RKO (cell line): ENCODE measurements around the gene OCEL1.
"Not testable (repeated sequence)": the region's sequence is repeated elsewhere in the genome, so short reads cannot be mapped to it uniquely, and the experiment has no call there.

Experiments used
- DNase-seq: peaks from one replicate; pipeline ENCODE4 v3.0.0-alpha.2; 2016; ENCODE audit warnings: low spot score

OCEL1 gene

DNA sequence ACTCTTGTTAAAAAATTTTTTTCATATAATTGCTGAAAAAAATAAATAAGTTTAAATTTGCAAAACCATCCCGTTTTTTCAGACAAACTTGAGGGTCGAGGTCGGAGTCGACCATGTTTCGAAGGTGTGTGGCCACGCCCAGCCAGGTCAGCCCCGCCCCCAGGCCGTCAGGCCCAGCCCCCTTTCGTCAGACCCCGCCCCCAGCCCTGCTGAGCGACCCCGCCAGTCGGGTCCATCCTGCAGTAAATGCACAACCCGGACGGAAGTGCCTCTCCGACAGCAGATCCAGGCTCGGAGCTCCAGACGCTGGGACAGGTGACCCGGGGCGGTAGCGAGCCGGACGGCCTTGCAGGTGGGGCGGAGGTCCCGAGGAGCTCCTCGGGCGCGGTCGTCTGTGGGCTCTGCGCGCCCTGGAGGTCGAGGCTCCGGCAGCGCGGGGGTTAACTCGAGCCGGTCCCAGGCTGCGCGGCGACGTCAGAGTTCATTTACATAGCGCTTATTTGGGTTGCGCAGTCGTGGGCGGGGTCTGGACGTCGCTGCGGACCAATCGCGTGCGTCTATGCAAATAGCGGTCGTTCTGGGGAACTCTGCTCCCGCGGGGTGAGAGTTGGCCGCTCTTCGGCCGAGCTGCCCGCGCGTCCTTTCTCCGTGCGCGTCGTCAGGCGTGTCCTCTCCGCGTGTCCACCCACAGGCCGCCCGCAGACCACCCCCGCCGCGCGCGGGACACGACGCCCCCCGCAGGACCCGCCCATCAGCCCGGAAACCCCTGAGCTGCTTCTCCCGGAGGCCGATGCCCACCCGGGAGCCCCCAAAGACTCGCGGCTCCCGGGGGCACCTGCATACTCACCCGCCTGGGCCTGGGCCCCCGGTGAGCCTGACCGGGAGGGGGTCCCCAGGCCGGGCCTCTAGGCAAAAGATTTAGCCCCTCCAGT is at the start of gene OCEL1:
OCEL1 (plus strand) TSS at position 225 of the 932 bp plus-strand sequence; CDS start at position 247, 22 bp downstream.
- peak; percentile 98 for DNase-seq

GRCh38 chr19:17178291-17178690 is 47.7 kb upstream of the OCEL1 start:
- DNase-seq, result no peak

GRCh38 chr19:17180997-17181702 is 44.9 kb upstream of the OCEL1 start:
- no peak for DNase-seq

- no peak for DNase-seq
These were observed 42.7 kb upstream of the OCEL1 start for GRCh38 chr19:17183271-17183761.

GRCh38 chr19:17183858-17184321 is 42.1 kb upstream of the OCEL1 start:
- no peak for DNase-seq

- DNase-seq, result no peak
These were observed 41.6 kb upstream of the OCEL1 start for GRCh38 chr19:17184371-17184841.

DNA sequence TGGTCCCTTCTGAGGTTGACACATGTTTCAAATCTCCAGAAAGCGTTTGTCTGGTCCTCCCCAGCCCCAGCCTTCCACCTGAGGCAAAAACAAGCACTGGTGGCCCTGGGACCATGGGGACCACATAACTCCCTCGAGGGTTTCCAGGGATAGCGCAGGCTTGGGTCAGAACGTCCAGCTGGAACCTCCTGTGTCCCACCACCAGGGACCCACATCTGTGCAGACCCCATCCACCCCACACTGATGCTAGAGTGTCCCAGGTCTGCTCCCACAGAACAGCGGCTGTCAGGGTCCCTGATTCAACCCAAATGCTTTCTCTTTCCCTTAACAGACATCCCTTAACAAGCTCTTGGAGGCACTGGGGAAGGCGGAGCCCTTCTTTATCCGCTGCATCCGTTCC is 40.4 kb upstream of the OCEL1 start:
- no peak for DNase-seq

- not testable (repeated sequence) for DNase-seq
These were observed 34.3 kb upstream of the OCEL1 start for GRCh38 chr19:17191736-17192135.

DNA sequence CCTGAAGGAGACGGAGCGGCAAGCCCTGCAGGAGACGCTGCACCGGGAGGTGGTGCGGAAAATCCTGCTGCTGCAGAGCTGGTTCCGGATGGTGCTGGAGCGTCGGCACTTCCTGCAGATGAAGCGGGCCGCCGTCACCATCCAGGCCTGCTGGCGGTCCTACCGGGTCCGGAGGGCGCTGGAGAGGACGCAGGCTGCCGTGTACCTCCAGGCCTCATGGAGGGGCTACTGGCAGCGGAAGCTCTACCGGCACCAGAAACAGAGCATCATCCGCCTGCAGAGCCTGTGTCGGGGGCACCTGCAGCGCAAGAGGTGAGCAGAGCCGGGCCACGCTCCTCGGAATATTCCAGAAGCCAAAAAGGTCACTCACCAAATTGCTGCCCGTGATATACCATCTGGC is 33.3 kb upstream of the OCEL1 start:
- DNase-seq, result no peak

GRCh38 chr19:17194608-17195007 is 31.4 kb upstream of the OCEL1 start:
- no peak for DNase-seq

- DNase-seq, result no peak
These were observed 30.9 kb upstream of the OCEL1 start for GRCh38 chr19:17195106-17195505.

GRCh38 chr19:17196610-17197009 is 29.4 kb upstream of the OCEL1 start:
- no peak for DNase-seq

DNA sequence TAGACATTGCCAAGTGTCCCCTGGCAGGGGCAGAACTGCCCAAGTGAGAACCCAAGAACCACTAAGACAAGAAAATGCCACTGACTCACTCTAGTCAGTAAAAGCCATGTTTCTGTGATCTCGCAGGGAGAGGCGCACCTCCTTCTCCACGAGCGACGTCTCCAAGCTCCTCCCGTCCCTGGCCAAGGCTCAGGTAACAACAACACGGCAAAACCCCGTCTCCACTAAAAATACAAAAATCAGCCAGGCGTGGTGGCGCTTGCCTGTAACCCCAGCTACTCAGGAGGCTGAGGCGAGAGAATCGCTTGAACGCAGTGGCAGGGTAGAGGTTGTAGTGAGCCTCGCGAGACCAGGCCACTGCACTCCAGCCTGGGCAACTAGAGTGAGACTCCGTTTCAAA is 28.4 kb upstream of the OCEL1 start:
- DNase-seq, result no peak

GRCh38 chr19:17200408-17201079 is 25.5 kb upstream of the OCEL1 start:
- DNase-seq, result no peak

- DNase-seq, result no peak
These were observed 23.8 kb upstream of the OCEL1 start for GRCh38 chr19:17202249-17202648.

DNA sequence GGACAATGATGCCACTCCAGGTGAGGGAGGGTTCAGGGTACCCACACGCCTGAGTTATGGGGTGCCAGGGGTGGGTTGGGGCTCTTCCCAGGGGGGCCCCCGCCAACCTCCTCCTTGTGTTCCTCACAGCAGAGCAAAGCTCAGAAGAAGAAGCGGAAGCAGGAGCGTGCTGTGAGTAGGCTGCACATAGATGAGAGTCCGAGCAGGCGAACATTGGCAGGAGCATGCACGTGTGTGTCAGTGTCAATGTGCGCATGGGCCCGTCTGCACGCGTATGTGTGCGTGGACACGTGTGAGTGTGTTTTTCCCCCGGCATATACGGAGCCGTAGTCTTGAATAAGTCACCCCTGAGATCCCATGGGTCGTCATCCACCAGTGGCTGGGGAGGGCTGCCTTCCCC is 23.3 kb upstream of the OCEL1 start:
- DNase-seq, result no peak

DNA sequence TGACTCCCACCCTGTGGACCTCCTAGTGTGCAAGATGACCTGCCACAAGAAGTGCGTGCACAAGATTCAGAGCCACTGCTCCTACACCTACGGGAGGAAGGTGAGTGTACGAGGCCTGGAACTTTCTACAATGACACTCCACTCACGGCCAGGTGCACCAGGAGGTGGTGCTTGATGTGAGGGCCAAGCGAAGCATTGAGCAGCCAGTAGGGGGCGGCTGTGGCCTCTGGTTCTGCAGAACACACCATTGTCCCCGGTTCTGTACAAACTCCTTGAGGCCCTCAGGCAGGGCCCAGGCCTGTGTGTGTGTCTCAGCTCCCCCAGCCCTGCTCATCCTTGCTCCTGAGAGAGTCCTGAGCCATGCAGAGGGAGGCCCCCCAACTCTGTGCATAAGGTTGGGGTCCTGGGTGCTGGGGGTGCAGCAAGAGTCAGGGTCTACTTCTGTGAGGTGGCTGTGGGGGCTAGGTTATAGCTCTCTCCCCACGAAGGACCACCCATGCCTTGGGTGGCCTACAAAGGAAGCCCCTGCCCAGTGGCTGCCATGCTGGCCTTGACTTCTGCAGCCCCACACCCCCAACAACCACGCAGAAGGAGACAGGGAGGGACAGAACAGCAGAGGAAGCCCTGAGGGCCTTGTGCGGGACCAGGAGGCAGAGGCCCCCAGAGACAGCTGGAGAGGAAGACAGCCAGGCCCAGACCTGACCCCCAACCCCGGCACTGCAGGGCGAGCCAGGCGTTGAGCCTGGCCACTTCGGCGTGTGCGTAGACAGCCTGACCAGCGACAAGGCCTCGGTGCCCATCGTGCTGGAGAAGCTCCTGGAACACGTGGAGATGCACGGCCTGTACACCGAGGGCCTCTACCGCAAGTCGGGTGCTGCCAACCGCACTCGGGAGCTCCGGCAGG is 20.5 kb upstream of the OCEL1 start:
- DNase-seq, result peak; percentile 41

DNA sequence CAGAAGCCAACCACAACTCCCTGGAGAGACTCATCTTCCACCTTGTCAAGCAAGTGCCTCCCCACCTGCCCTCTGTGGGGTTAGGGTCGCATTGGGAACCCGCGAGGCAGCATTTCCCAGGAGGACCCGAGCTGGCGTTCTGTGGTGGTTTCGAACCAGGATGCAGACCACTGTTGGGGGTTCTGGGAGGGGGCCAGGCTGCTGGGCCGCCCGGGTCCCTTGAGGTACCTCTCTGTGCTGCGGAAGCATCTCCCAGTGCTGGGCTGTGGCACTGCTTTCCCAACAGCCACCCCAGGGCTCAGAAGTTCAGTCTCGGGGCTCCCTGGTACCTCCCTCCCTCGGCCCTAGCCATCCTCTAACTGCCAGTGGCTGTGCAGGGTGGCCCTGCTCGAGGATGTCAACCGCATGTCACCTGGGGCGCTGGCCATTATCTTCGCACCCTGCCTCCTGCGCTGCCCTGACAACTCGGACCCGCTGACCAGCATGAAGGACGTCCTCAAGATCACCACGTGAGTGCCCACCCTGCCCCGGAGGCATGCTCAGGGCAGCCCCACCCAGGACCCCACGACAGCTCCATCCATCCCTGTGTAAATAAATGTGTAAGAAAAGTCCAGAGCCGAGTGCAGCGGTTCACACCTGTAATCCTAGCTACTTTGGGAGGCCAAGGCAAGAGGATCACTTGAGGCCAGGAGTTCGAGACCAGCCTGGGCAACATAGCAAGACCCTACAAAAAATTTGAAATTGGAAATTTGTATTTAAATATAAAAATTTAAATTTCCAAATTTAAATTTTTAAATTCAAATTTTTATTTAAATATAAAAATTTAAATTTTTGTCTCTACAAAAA is 19.1 kb upstream of the OCEL1 start:
- no peak for DNase-seq

DNA sequence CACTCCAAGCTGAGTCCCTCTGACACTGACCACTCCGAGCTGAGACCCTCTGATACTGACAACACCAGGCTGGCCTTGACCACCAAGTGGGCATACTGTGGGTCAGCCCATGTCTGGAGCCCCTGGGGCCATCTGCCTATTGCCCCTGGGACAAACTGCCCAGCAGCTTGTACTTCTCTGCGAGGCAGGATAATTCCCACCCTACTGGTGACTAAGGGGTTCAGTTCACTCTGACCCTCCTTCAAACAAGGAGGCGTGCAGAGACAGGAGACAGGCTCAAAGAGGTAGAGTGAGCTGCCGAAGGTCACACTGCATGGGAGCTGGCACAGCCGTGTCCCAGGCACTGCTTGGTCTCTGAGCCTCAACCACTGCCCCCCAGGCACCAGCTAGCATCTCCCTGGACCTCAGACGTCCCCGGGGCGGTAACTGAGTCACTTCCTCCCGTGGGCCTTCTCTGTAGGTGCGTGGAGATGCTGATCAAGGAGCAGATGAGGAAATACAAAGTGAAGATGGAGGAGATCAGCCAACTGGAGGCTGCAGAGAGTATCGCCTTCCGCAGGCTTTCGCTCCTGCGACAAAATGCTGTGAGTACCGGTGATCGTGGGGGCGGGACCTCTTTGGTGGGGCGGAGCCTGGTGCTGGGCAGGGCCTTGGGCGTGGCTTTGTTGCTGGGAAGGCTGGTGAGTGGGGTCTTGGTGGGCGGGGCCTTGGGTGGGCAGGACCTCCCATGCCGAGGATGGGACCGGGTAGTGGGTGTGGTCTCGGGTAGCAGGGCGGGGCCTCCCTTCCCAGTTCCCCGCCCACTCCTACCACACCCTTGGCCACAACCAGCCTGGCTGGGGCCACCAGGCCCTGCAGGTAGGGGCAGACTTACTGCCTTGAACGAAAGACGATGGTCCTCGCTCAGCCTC is 16.6 kb upstream of the OCEL1 start:
- DNase-seq, result peak; percentile 19
